DMS53 treated with DMSO at 0.1 percent for 48 hours (cell line): ENCODE measurements around the gene SH3BP1.

Source experiments
- DNase-seq: peaks from one replicate; lab custom pipeline; 2025; ENCODE audit not compliant: unreplicated experiment; lab: John Stamatoyannopoulos, UW

SH3BP1 gene

DNA sequence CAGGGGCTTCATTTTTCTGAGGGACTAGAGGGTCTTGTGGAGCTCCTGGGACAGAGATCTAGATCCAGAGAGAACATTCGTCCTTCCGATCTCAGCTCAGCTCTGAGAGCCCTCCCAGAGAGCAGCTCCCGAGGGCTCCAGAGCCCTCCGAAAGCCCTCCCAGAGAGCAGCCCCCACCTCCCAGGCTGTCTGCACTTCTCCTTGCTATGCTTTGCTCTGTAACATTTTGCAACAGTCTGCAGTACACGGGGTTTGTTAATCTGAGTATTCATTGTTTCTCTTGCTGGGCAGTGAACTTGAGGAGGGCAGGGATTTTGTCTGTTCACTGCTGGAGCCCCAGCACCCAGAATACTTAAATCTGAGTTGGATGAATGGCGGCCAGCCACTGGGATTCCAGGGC lies 28.3 kb upstream of the SH3BP1 start:
- no peak for DNase-seq

DNA sequence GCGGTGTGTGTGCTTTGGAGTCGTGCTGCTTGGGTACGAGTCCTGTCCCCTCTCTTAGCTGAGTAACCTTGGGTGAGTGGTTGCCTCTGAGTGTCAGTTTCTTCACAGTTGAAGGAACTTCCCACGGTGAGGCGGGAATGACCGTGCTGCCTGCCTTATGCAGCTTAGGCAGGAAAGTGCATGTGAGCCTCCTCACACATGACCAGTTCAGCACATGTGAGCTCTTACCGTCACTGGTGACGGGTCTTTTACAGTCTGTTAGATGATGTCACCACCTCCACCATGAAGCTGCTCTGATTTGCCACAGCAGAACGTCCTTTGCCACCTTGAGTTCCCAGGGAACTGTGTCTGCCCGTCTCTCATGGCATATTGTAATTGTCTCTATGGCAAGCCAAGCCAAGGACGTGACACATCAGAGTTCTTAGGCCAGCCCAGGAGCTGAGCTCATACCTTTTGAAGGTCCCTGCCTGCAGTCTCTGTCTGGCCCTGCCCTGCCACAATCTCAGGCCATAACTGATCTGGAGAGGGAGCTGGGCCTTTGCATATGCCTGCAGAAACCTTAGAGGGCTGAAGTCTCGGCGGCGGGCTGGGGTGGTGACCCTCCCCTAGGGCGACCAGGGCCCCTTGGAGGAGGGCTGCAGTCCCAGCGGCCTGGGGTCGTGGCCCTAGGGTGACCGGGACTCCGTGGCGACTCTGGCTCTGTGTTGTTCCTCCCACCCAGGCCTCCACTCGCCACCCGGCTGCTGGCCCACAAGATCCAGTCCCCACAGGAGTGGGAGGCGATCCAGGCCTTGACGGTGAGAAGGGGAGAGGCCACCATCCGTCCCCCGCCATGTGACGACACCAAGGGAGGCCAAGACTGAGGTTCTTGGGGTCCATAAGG lies 23.0 kb upstream of the SH3BP1 start:
- DNase-seq: no peak

DNA sequence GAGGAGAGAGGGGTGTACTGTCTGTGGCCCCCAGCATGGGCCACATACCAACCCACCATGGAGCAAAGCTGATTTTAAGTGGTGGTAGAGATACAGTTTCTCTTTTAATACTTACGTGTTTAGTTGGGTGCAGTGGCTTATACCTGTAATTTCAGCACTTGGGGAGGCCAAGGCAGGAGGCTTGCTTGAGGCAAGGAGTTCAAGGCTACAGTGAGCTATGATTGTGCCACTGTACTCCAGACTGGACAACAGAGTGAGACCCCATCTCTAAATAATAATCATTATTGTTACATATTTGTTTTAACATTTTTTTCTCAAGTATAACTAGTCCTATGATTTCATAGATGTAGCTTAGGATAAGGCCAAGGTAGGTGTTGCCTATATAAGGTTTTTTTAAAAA lies 22.0 kb upstream of the SH3BP1 start:
- DNase-seq: no peak

DNA sequence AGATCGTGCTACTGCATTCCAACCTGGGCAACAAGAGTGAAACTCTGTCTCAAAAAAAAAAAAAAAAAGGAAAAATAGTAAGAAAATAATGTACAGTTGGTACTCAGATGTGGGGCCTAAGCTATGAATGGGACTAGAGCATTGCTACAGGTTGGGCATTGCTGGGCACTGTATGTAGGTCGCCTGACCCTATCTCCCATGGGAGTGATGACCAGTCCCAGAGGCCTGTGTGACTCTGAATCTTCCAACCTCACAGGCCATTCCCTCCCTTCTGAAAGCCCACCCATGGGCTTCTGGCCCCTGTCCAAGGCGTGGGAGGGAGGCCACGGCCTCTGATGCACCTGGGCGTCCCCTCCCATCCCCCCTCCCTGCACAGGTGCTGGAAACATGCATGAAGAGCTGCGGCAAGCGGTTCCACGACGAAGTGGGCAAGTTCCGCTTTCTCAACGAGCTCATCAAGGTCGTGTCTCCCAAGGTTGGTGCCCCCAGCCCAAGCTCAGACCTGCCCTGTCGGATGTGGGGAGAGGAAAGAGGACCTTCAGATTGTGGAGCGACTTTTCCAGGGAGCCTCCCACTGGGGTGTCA lies 21.3 kb upstream of the SH3BP1 start:
- no peak for DNase-seq

DNA sequence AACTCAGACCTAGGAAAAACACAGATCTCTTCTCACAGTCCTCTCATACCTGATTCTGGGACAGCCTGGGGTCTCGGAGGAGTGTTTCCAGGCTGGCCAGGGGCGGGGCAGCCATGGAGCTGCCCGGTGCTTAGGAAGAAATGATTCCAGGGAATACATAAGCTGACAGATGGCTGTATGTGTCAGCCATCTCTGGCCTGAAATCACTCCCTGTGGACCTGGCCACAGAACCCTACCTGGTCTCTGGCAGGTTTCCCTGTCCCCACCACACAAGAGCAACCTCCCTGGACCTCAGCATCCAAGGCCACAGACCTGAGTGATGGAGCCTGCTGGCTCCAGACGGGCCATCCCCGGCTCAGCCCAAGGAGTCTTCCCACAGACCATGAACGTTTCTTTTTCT lies 20.8 kb upstream of the SH3BP1 start:
- no peak for DNase-seq

DNA sequence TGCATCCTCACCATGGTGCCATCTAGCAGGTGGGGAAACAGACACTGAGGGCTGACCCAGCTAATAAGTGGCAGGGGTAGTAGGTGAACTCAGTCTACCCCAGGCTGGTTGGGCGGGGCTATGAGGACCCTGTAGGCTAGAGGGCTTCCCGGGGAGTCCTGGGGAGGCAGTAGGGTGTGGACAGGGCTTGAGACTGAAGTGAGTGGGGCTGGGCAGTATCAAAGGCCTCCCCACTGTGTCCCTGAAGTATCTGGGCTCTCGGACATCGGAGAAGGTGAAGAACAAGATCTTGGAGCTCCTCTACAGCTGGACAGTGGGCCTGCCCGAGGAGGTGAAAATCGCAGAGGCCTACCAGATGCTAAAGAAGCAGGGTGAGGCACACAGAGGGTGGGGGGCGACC lies 19.5 kb upstream of the SH3BP1 start:
- DNase-seq: no peak

DNA sequence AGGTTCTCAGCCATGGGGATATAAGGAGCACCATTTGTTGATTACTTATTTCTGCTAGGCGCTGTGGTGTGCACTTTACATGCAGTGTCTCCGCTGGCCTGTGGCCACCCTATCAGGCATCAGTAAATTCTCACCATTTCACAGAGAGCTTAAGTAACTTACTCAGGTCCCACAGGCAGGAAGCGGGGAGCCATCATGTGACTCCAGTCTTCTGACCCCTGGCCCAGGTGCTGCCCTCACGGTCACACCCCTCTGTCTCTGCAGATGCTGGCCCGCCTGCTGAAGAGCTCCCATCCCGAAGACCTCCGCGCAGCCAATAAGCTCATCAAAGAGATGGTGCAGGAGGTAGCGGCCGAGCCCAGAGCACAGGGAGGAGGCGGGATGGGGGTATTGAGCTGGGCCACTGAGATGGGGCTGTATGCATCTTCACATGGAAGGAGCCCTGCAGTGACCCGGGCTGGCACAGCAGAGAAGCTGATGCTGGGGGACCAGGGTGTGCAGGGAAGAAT lies 18.1 kb upstream of the SH3BP1 start:
- DNase-seq: no peak

DNA sequence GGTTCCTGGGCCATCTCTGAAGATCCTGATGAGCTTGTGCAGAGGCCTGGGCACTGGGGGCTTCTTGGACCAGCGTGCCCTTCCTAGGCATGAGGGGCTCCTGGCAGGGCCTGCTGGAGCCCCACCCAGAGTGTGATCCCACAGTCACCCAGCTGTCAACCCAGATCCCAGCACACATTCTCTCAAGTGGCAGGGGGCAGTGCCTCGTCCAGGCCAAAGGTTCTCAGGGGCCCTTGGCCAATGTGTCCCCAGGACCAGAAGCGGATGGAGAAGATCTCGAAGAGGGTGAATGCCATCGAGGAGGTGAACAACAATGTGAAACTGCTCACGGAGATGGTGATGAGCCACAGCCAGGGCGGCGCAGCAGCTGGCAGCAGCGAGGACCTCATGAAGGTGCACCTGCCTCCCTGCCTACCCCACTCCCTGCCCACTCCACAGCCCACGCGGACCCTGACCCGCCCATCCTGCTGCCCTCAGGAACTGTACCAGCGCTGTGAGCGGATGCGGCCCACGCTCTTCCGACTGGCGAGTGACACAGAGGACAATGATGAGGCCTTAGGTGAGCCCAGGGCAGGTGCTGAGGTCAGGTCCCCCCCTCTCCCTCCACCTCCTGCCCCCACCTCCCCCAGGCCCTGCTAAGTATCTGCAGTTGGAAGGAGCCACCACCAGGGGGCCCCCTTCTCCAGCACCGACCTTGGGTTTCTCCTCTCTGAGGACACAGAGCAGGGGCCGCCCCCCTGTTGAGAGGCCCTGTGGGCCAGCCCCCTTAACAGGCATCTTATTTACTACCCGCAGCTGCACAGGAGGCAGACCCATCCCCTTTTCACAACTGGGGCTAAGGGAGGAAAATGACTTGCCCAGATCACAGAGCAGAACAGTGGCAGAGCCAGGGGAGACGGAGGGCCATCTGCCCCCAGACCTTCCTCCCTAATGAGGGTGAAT lies 16.1 kb upstream of the SH3BP1 start:
- no peak for DNase-seq

DNA sequence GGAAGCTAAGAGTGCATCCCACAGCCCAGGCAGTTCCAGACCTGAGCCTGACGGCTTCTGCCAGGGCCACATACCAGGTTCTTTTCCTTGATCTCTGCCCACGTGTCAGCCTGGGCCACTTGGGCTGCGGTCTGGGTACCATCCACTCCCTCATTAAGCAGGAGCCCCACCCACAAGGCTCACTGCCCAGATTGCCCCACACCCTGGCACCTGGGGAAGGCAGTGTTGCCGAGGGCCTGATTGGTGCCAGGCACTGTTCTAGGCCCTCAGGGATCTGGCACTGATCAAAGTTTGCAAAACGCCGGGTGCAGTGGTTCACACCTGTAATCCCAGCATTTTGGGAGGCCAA lies 15.5 kb upstream of the SH3BP1 start:
- no peak for DNase-seq

DNA sequence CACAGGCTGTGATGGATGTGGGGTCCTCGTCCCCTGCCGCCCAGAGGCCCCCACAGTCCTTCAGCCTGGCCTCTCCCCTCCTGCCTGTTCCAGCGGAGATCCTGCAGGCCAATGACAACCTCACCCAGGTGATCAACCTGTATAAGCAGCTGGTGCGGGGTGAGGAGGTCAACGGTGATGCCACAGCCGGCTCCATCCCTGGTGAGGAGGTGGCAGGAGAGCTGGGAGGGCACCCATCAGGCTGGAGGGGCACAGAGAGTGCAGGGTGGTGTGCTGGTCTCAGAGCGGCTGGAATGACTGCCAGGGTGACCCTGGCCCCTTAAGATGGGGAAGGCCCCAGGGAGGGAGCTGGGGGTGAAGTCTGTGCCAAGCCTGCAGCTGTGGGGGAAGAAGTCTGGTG lies 14.6 kb upstream of the SH3BP1 start:
- no peak for DNase-seq

DNA sequence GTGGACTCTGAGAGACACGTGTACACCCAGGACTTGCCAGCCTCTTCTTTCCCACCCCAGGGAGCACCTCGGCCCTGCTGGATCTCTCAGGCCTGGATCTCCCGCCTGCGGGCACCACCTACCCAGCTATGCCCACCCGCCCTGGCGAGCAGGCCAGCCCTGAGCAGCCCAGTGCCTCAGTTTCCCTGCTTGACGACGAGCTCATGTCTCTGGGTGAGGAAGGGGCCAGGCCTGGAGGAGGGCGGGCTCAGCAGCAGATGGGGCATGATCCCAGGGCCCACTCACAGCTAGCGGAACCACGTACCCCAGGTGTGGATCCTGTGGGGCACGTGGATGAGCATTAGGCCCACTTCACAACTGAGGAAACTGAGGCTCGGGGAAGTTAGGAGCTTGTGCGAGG lies 13.7 kb upstream of the SH3BP1 start:
- DNase-seq: no peak

DNA sequence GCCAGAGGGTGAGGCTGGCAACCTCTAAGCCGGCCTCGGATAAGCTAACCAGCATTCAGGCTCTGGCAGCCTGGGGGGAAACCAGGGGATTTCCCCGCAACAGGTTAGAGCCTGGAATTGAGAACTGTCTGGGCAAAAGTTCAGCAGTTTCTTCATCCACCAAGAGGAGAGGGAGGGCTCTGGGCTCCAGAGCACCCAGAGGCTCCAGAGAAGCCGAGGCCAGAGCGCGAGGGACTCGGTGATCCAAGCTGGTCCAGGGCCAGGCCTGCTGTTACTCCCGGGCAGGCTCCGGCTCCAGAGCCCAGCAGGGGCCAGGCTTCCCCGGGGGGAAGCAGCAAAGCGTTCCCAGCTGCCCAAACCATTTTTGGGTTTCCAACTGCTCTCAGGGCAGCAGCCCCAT lies 13.3 kb upstream of the SH3BP1 start:
- no peak for DNase-seq

DNA sequence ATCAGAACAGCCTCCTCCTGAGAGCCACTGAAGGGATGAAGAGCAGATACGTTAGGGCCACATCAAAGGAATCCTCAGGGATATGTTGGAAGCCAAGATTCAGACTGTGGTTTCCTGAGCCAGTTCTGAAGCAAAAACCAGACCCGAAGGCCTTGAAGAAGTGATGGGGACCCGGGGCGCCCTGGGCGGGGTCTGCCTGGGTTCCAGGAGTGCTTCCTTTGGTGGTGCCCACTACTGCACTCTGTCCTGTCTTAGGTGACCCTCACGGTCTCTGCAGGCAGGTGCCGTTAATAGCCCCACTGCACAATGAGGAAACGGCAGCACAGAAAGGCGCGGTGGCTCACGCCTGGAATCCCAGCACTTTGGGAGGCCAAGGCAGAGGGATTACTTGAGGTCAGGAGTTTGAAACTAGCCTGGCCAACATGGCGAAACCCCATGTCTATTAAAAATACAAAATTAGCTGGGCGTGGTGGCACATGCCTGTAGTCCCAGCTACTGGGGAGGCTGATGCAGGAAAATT lies 12.9 kb upstream of the SH3BP1 start:
- DNase-seq: no peak

DNA sequence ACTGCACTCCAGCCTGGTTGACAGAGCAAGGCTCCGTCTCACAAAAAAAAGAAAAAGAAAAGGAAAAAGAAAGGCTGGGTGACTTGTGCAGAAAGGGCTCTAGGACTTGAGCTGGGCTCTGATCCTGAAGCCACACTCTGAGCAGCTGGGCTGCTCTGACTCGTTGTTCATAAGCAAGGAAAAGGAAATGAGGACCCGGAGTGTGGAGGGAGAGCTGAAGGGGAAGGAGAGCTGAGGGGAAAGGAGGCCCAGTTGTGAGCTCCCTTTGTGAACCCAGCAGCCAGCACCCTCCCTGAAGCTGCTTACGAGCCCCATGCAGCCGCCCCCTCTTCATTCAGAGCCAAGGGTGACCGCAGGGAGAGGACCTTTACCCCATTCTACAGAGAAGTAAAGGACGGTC lies 12.3 kb upstream of the SH3BP1 start:
- no peak for DNase-seq

DNA sequence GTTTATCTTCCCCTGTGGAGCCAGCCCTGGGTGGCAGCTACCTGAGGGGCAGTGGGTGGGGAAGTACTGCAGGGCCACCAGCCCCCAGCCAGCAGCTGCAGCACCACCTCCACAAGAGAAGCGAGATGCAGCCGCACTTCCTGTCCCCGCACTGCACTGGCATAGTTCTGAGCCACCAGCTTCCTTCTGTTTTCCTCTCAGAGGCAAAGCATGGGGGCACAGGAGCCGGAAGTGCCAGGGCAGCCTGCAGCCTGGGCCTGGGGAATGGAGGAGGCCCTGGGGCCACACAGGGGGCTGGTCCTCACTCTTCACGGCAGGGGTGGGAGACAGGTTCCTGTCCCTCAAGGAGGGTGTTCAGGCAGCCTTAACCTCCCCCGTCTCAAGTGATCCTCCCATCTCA lies 11.9 kb upstream of the SH3BP1 start:
- no peak for DNase-seq

DNA sequence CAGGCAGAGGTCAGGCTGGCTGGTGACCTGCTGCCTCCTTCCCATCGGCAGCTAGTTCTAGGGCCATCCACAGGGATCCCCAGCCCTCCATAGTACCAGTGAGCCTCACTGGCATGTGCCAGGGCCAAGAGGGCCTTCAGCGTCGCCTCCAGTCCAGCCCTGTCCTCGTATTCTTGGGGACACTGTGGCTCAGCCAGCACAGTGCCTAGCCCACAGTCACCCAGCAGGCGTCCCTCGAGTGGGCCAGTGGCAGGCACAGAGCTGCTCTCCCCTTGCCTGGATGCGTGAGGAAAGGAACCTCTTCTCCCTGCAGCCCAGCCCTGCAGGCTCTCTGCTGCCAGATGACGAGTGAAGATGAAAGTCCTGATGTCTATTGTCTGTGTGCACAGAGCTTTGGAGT lies 10.6 kb upstream of the SH3BP1 start:
- DNase-seq: no peak

DNA sequence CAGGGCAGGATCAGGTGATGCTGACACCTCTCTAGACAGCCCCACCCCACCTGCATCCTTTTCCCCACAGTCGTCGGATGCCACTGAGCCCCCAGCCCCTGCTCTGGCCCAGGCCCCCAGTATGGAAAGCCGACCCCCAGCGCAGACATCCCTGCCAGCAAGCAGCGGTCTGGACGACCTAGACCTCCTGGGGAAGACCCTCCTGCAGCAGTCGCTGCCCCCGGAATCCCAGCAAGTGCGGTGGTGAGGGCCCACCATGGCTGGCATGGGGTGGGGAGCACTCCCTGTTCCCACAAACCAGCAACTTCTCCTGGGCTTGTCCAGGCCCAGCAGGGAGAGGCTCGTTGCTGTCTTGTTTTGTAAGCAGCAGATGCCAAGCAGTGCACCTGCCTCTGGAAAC lies 9.5 kb upstream of the SH3BP1 start:
- no peak for DNase-seq

DNA sequence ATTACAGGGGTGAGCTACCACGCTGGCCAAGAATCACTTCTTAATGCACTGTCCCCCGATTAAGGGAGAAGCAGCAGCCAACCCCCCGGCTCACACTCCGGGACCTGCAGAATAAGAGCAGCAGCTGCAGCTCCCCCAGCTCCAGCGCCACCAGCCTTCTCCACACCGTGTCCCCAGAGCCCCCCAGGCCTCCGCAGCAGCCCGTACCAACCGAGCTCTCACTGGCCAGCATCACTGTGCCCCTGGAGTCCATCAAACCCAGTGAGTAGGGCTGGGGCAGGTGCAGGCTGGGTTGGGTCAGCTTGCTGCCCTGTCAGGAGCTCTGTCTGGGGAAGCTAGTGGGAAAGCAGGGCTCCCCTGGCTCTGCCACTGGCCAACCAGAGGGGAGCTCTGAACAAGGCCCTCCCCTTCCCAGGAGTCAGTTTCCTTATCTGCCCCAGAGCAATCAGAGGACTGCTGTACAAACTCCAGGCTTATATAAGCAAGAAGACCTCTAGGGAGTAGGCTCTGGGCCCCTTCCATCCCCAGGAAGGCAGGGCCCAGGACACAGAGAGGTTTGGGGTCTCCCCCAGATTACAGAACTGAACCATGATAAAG lies 8.5 kb upstream of the SH3BP1 start:
- no peak for DNase-seq

DNA sequence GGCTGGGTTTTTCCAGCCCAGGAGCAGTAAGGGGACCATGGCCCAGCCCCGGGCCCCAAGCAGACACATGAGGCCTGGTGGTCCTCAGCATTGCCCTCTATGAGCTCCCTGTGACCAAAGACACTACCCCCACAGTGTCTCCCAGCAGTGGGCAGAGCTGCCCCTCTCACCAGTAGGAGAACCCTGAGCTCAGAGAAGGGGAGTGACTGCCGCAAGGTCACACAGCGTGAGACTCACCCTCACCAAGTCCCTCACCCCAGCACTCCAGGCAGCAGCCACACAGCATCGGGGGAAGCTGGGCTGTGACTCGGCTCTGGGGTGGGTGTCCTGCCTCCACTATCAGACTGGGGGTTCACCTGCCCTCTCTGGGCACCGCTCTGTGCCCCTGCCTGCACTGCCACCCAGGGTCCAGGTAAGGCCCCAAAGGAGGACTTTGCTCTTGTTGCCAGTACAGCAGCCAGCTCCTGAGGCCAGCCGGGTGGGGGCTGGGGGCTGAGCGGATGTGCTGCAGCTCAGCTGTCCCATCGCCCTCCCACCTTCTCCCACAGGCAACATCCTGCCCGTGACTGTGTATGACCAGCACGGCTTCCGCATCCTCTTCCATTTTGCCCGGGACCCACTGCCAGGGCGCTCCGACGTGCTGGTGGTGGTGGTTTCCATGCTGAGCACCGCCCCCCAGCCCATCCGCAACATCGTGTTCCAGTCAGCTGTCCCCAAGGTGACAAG lies 7.9 kb upstream of the SH3BP1 start:
- DNase-seq: no peak
